ENCODE results near the gene DRC1.

DRC1 gene

DNA sequence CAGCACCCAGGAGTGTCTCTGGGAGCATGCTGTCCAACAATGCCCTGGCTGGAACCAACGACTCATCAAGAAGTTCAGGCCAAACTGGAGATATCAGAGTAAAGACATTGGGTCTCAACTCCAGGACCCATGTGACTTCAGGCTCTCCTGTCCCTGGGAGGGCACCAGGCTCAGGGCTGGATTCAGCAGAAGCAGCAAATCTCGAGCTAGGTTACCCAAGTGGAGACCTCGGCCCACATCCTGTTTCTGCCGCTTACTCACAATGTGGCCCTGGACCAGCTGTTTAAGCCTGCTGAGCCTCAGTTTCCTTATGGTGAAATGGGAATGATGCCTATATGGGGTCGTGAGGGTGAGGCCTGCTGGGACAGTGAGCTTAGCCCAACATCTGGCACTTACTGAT is 85.5 kb downstream of the DRC1 start:
- in situ Hi-C loops (cut with MboI; ENCODE audit: low sequenced_read_pairs) = no loop called here

DNA sequence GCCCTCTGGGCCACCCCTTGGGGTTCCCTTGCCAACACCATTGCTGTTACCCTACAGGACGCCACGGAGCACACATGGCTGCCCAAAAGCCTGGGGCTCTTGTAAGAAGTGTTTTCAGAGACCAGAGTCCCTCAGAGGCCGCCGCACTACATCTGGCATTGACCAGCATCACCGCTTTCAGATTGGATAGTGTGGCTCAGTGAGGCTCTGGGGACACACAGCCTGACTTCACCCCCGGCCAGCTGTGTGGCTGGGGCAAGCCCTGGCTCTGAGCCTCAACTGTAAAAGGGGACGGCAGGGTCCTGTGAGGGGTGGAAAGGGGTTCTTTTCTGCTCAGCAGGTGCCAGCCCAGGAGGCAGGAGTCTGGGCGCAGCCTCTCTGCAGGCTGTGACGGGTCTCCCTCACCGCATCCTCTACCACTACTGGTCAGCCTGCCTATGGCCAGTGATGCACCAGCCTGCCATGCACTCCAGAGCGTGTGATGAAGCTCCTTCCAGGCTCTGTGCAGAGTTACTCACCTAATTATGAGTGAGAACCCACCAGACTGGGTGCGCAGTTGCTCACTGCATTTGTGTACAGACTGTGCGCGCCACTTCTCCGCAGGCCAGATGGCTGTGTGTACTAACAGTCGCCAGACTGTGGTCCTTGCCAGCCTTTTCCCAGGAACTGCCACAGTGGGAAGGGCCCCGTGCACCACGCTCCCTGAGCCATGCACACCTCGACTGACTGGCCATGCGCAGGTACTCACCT is 86.9 kb downstream of the DRC1 start:
- in situ Hi-C loops (cut with MboI; ENCODE audit: low sequenced_read_pairs) = no loop called here

DNA sequence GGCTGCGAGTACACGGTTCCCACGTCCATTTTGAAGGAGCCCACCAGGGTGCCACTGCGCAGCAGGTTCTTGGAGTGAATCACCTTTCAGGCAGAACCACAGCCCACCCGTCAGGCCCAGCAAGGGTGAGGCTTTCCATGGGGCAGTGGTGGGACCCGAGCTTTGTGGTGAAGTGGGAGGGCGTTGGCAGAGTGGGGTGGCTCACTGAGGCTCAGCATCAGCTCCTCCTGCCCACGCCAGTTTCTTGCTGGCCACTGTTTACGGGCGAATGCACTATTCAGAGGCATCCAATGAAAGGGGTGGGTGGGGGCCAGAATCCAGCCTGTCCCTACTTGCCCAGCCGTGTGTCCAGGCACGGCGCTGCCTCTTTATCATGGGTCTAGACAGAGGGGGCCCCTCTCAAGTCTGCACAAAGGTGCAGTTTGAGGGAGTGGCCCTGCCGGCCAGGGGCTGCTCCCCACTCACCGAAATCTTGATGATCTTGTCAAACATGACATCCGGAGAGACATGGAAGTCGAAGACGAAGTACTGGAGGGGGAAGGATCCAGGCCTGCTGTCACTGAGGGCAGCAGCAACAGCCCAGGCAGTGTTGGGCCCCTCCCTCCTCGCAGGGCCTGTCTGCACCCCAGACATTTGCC is 87.6 kb downstream of the DRC1 start:
- in situ Hi-C loops (cut with MboI; ENCODE audit: low sequenced_read_pairs) = no loop called here

DNA sequence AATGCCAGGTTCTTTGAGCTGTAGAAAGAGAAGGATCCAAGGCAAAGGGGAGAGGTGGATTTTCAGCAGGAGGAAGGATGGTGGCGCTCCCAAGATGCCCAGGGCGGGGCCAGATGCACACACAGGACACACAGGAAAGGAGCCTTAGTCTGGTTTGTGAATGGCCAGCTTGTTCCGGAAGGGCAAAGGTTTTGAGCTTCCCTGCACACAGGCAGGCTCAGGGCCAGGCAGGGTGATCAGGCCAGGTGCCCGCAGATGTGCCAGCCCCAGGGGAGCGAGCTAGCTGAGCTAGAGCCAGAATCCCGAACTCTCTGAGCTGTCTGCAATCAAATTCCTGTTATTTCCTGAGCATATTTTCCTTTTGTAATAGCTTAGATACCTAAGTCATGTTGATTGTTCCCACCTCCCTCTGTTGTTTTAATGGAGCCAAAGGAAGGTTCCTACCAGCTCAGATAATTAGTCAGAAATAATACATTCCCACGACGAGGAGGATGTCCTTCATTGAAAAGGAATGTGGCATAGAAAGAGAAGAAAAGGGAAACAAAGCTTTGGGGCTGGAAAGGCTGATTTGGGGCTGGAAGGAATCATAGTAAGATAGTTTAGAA is 89.9 kb downstream of the DRC1 start:
- in situ Hi-C loops (cut with MboI; ENCODE audit: low sequenced_read_pairs) = no loop called here

DNA sequence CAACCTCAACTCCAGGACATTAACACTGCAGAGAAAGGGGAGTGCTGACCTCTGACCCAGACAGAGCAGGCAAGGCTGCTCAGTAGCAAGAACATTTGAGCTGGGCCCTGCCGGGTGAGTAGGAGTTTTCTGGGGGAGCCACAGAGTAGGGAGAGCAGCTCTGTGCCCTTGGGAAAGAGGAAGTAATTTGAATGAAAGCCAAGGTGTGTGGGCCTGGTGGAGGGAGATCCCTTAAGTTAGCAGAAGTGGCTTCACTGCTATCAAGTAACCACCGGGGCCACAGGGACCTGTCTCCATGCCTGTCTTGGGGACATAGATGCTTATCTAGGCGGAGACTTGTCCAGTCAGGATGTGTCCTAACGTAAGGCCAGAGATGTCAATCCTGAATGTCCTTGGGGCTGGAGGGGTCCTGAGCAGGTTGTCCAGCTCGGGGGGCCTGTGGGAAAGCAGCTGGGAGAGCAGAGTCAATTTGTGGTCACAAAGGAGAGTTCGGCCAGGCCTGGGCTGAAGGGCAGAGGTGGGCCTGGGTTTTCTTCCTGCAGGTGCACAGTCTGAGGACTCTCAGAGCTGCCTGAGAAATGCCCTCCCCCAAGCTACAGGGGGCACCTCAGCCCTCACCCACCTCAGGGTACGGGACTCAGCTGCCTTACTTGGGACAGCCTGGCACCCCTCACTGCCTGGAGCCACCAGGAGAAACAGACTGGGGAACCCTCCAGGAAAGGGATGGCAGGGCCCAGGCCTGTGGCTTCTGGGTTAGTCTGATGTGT is 91.2 kb downstream of the DRC1 start:
- in situ Hi-C loops (cut with MboI; ENCODE audit: low sequenced_read_pairs) = no loop called here

DNA sequence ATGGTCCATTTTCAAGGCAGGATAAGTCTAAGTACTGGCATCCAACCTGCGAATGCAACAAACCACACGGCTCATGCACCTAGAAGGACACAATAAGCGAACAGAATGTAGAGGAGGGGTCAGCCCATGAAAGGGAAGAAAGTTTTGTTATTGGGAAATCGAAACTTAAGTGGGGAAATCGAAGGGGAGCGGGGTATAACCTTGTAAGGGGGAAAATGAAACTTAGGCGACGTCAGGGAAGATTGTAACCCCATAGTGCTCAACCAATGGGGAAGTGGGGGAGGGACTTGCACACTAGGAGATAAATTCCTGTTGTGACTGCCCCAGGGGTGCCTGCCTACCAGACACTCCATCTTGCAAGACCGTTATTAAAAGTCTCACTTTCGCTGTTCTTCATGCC is 91.8 kb downstream of the DRC1 start:
- in situ Hi-C loops (cut with MboI; ENCODE audit: low sequenced_read_pairs) = no loop called here

DNA sequence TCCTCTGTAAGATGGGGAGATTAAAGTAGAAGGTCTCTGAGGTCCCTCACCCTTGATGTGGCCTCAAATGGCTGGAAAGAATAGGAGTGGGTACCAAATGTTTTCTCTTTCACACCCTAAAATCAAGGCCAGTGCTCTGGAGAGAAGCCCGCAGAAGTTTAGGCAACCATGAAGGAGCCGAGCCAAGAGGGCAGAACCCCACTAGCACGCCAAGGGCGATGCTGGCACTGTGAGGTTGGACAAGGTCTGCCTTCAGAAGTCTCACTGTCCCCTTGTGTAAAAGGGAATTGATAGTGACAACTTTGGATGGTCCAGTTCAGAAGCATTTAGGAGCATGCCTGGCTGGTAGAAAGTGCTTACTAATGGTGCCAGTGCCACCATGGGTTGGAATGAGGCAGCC is 92.5 kb downstream of the DRC1 start:
- in situ Hi-C loops (cut with MboI; ENCODE audit: low sequenced_read_pairs) = no loop called here

DNA sequence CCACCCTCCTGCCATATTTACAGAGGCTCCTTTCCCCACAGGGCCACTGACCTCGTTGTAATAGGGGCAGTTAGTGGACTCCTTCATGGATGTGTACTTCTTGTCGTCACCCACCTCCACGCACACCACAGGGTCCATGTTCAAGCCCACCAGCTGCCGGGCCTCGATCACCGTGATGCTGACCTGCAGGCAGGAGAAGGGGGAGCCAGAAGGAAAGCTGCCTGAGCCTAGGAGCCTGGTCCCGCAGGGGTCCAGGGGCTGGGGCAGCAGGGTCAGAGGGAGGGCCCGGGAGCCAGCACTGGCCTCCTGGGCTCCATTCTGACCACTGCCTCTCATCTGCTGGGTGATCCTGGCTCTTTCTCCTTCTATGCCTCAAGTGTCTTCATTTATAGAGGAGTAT is 93.2 kb downstream of the DRC1 start:
- in situ Hi-C loops (cut with MboI; ENCODE audit: low sequenced_read_pairs) = no loop called here

DNA sequence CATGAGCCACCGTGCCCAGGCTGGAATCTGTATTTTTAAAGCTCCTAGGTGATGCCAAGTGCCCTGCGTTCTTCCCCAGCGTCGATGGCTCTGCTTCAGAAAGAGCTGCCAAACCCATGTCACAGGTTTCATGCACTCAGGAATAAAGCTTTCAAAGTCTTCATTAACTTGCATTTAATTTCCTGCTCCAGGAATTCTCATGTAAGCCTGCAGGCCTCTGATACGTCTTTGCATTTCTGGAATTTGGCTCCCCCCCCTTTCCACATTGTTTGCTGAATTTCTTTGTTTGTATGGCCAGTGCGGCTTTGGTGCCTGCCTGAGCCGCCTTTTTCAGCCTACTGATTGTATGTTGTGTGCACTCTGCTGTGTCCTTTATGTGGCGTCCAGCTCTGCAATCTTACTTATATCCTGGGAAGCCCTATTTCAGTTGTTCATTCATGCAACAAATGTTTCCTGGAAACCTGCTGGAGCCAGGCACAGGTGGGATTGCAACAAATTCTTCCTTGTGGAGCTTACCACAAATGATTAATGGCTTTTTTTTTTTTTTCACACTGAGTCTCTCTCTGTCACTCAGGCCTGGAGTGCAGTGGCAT is 94.1 kb downstream of the DRC1 start:
- in situ Hi-C loops (cut with MboI; ENCODE audit: low sequenced_read_pairs) = no loop called here

DNA sequence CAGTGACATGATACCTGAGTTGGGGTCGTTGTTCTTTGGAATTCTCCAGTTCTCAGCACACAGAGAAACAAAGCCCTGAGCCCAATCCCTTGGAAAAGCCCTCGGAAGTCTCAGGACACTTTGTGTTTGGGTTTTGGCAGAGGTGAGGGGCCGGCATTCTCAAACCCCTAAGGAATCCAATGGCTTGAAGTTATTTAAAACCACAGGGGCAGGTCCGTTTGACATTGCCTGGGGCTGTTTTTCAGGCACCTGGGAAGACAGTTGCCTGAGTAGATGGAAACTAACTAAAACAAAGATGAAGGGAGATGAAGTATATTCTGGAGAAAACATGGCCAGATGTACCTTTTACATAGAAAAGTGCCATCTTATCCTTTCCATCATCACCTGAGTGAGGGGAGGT is 98.7 kb downstream of the DRC1 start:
- in situ Hi-C loops (cut with MboI; ENCODE audit: low sequenced_read_pairs) = no loop called here

DNA sequence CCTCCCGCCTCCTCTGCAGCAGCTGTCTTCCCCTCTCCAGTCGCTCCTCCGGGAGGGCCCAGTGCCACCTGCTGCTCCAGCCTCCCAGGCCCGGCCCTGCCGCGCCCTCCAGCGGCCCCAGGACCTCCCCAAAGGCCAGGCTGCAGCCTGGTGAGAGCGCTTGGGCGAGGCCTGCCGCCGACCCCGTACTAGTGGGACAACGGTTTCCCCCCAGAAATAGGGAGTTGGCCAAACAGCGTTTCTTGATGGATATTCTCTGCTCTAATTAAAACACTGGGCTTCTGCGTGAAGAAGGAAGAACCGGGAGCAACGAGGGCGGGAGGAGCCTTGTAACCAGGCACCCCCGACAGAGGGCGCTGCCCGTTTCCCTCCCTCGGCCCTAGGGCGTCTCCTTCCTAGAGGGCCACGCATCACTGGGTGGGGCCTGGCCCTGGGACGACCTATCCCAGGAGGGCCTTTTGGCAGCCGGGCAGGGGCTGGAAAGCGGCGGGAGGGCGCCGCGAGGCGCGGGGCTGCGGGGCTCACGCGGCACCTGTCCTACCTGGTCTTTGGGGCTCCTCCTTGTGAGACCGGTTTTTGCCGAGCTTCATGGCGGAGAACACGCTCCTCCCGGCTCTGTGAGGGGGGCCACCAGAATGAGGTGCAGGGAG is 101.6 kb downstream of the DRC1 start:
- in situ Hi-C loops (cut with MboI; ENCODE audit: low sequenced_read_pairs) = no loop called here

DNA sequence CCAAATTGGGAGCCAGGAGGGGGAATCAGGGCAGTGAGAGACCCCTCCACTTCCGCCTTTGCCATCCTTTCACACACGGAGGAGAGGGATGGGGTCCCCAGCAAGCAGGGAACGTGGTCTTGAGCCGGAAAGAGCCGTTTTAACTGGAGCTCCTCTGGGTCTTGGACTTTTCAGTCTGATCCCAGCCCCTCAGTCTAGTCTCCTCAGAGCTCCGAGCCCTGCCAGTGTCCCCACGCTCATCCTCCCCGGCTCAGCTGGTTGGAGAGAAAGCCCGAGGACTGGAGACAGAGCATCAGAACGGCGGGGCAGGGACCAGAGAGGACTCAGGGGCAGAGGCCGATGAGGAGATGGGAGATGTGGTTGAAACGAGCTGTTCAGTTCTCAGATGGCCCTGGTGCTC is 102.3 kb downstream of the DRC1 start:
- in situ Hi-C loops (cut with MboI; ENCODE audit: low sequenced_read_pairs) = no loop called here

DNA sequence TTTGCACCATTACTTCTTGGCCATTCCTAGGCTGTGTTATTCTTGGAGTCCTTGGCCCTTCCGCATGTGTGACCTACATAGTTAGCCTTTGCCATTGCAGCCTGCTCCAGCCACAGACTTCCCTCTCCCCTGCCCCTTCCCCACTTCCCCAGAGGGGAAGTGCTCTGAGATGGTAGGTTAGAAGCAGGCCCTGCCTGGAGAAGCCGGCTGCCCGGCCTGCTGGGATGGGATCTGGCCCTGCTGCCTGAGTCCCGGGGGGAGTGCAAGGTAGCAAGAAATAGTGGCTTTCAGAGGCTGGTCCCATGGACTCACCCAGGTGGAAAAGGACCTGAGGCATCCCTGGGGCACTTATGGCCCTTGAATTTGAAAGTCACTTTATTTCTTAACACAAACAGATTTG is 104.6 kb downstream of the DRC1 start:
- in situ Hi-C loops (cut with MboI; ENCODE audit: low sequenced_read_pairs) = no loop called here

Data from HL-60/S4 treated with phorbol 12-myristate 13-acetate at 8.2 ng/mL for 4 days and 3 days (cell line).